GM12891 (cell line): ENCODE results near the gene CREB1.
"Not testable (repeated sequence)": the region's sequence is repeated elsewhere in the genome, so short reads cannot be mapped to it uniquely, and the experiment has no call there.

ENCODE experiments used
- DNase-seq: peaks from one replicate; pipeline ENCODE4 v3.0.0; 2011; ENCODE audit warnings: low spot score; ENCODE audit not compliant: insufficient read length
- FAIRE-seq: peaks from 2 replicates; lab custom pipeline; 2011; peaks lifted over from hg19 to GRCh38; lab: Jason Lieb, UNC
- PAX5 ChIP-seq: IDR thresholded peaks from 2 replicates; pipeline ENCODE4 v1.6.1; 2011; ENCODE audit warnings: low read length, moderate library complexity, mild to moderate bottlenecking; ENCODE audit not compliant: insufficient read depth, severe bottlenecking
- POLR2A ChIP-seq: IDR thresholded peaks from 2 replicates; pipeline ENCODE4 v1.6.1; 2011; ENCODE audit warnings: low read depth, low read length, control low read depth
- POLR2AphosphoS5 ChIP-seq: IDR thresholded peaks from 2 replicates; pipeline ENCODE4 v1.6.1; 2011; ENCODE audit warnings: low read depth, low read length, control low read depth
- POU2F2 ChIP-seq: IDR thresholded peaks from 2 replicates; pipeline ENCODE4 v1.6.1; 2011; ENCODE audit warnings: low read depth, mild to moderate bottlenecking, control low read depth, low read length, moderate library complexity
- SPI1 ChIP-seq: IDR thresholded peaks from 2 replicates; pipeline ENCODE4 v1.6.1; 2011; ENCODE audit warnings: low read depth, low read length, control low read depth
- TAF1 ChIP-seq: IDR thresholded peaks from 2 replicates; pipeline ENCODE4 v1.6.1; 2011; ENCODE audit warnings: low read depth, low read length, control low read depth

CREB1 gene

DNA sequence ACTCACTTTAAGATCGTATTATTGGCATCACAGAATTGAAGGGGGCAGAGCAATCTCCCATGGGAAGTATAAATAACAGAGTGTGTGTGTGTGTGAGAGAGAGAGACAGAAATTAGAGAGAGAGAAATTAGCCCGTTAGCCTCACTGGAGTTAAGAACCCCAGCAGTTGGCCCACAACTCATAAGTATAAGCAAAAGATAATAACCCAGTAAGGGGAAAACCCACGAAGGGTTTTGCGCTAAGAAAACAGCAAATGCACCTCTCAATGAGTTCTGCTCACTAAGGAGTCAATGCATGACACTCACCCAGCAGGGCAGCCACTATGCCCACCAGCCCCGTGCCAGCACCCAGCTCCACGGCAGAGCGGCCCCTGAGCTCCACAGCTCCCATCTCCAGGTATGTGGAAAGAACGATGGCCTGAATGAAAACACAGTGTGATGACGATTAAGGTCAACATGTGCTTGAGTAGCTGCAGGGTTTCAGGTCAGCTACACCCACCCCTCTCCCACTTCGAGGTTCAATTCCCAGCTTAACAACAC lies 91.8 kb downstream of the CREB1 start:
- FAIRE-seq (peak; percentile 81), DNase-seq (no peak)
- no peak for TF ChIP-seq SPI1
- no peak for TF ChIP-seq PAX5
- no peak for TF ChIP-seq POLR2AphosphoS5
- TF ChIP-seq POU2F2: no peak
- no peak for TF ChIP-seq TAF1
- TF ChIP-seq POLR2A: no peak

GRCh38 chr2:207624185-207625013 lies 94.6 kb downstream of the CREB1 start:
- FAIRE-seq: peak; percentile 76
- DNase-seq: no peak
- no peak; the same call in none of the 2 replicates for TF ChIP-seq POLR2A
- peak; percentile 21; the same call in 1 of the 2 replicates for TF ChIP-seq POU2F2
- no peak for TF ChIP-seq SPI1
- TF ChIP-seq TAF1: peak; percentile 52; the same call in 1 of the 2 replicates

DNA sequence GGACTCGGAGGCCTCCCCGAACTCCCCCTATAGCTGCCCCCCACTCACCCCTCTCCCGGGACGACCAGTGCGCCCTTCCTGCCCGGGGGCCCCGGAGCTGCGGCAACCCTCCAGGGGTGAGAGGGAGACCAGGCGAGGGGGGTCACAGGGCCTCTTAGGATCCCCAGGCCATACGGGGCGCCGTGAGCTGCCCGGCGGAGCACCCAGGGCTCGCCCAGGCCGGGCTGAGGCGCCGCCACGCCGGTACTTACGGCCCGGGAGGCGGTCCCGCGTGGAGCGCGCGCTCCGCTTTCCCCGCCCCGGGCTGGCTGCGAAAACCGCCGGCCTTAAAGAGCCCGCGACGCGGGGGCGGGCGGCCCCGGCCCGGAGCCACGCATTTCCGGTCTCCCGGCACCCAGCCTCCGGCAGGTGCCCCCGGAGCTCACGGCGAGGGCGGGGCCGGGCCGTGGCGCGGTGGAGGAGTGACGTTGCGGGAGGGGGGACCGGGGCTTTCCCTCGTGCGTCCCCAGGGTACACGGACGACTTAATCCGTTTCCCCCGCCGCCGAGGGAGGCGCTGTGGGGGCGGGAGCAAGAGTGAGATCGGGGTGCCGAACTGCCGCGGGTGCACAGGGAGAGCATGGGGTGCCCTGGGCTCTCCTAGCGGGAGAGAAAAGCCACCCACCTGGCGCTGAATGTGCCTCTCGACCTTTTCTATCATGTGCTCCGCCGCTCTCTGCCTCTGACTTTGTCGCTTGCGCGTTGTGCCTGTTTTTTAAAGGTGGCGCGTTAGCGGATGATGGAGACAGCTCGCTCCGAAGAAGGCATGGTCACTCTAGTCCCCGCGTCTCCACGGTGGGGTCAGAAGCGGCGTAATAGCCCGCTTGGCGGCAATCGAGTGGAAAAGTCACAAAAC lies 95.5 kb downstream of the CREB1 start, which contains the start of gene METTL21A:
METTL21A (minus strand) TSS at position 381 of the 894 bp plus-strand sequence. CDS start 1,019 bp downstream, outside the sequence.
- TF ChIP-seq PAX5: peak; percentile 67
- TF ChIP-seq POLR2AphosphoS5: peak; percentile 84
- peak; percentile 77 for TF ChIP-seq POLR2A
- TF ChIP-seq POU2F2: no peak
- peak; percentile 9; the same call in 1 of the 2 replicates for TF ChIP-seq TAF1
- TF ChIP-seq SPI1: no peak
- DNase-seq (peak; percentile 85), FAIRE-seq (peak; percentile 95)

- peak; percentile 28 for FAIRE-seq
Observed at GRCh38 chr2:207629553-207629952, 99.8 kb downstream of the CREB1 start.

DNA sequence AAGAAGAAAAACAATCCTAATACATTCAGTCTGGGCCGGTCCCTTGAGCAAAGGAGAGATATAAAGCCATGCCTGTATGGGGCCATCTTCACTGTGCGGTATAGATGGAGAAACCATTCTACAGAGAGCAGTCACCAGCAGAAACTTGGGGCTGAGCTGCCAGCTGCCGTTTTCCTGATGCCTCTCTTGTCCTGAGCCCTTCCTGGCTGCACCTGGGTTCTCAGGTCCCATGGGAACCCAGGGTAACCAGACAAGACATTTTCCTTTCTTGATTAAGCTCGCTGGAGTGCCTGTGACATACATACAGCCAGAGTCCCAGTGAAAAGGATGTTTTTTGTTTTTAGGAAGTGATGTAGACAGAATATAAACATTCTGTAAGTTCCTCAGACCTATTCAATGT lies 100.7 kb downstream of the CREB1 start:
- DNase-seq (no peak), FAIRE-seq (no peak)
- TF ChIP-seq PAX5: no peak
- no peak for TF ChIP-seq POLR2A
- TF ChIP-seq POLR2AphosphoS5: no peak
- TF ChIP-seq POU2F2: no peak
- no peak for TF ChIP-seq SPI1
- TF ChIP-seq TAF1: no peak

More at GRCh38 chr2:207629553-207629952, 99.8 kb downstream of the CREB1 start:
- no peak for TF ChIP-seq PAX5
- no peak for TF ChIP-seq POLR2AphosphoS5
- TF ChIP-seq POU2F2: no peak
- TF ChIP-seq POLR2A: no peak
- TF ChIP-seq SPI1: no peak
- no peak for TF ChIP-seq TAF1
- no peak for DNase-seq

- no peak for FAIRE-seq
- DNase-seq: no peak
- TF ChIP-seq SPI1 (peak; percentile 35), TAF1 (no peak)
Observed at GRCh38 chr2:207632575-207633493, 103.1 kb downstream of the CREB1 start.

- no peak for DNase-seq
- TF ChIP-seq PAX5: no peak
- no peak for TF ChIP-seq POU2F2
- no peak for TF ChIP-seq POLR2A
- TF ChIP-seq TAF1: no peak
- no peak for TF ChIP-seq POLR2AphosphoS5
- no peak for TF ChIP-seq SPI1
Observed at GRCh38 chr2:207633686-207634085, 103.9 kb downstream of the CREB1 start.

GRCh38 chr2:207635468-207636200 lies 105.9 kb downstream of the CREB1 start:
- no peak for FAIRE-seq
- no peak for DNase-seq
- TF ChIP-seq POU2F2: no peak
- TF ChIP-seq PAX5: no peak

More at GRCh38 chr2:207633686-207634085, 103.9 kb downstream of the CREB1 start:
- no peak for FAIRE-seq

DNA sequence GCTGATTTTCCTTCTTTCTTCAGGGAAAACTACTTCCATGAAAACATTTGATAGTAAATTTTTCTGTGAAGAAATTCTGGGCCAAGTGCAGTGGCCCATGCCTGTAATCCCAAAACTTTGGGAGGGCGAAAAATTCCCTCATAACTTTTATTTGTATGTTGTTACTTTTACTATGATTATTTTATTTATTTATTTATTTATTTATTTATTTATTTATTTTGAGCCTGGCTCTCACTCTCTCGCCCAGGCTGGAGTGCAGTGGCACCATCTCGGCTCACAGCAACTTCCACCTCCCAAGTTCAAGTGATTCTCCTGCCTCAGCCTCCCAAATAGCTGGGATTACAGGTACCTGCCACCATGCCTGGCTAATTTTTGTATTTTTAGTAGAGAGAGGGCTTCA lies 109.5 kb downstream of the CREB1 start:
- DNase-seq, FAIRE-seq: not testable (repeated sequence)
